LNCAP (cell line): ENCODE measurements around the gene ZBTB3.
A peak's percentile ranks its signal among the peaks of the same experiment; 100 is the strongest.

Experiments used
- TF ChIP-seq, protein P1 (sequence below): fragments of 450-650 bp; IDR thresholded peaks from 2 replicates; pipeline ENCODE4 v1.5.1; 2017; ENCODE audit warnings: mild to moderate bottlenecking

Gene ZBTB3

GRCh38 chr11:62789576-62789975 is 35.6 kb upstream of the ZBTB3 start:
- TF ChIP-seq, protein P1, sequence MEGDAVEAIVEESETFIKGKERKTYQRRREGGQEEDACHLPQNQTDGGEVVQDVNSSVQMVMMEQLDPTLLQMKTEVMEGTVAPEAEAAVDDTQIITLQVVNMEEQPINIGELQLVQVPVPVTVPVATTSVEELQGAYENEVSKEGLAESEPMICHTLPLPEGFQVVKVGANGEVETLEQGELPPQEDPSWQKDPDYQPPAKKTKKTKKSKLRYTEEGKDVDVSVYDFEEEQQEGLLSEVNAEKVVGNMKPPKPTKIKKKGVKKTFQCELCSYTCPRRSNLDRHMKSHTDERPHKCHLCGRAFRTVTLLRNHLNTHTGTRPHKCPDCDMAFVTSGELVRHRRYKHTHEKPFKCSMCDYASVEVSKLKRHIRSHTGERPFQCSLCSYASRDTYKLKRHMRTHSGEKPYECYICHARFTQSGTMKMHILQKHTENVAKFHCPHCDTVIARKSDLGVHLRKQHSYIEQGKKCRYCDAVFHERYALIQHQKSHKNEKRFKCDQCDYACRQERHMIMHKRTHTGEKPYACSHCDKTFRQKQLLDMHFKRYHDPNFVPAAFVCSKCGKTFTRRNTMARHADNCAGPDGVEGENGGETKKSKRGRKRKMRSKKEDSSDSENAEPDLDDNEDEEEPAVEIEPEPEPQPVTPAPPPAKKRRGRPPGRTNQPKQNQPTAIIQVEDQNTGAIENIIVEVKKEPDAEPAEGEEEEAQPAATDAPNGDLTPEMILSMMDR = no peak

- TF ChIP-seq, protein P1 = no peak
These were observed 35.0 kb upstream of the ZBTB3 start for GRCh38 chr11:62788991-62789390.

DNA sequence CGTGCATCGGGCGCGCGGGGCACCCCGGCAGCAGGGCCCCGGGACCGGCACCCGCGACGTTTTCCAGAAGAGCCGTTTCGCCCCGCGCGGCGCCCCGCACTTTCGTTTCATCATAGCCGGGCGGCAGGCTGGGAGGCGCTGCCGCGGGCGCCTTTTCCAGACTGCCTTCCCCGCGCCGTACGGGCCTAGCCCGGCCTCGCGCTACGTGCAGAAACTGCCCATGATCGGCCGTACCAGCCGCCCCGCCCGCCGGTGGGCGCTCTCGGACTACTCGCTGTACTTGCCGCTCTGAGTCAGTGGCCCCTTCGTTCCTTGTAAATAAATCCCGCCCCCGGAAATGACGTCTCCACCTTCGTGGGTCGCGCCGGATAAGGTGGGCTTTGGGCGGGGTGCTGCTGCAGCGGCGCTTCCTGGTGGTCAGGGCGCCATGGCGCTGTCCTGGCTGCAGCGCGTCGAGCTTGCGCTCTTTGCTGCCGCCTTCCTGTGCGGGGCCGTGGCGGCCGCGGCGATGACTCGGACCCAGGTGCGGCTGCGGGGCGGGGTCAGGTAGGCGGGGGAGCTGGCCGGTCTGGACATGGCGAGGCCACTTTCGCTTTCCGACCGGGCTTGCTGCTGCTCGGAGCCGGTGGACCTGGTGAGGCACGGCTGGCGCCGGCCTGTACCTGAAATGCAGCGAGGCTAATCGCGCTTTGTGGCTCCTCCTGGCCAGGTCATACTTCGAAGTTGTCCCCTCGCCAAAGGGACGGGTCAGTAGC is 33.2 kb upstream of the ZBTB3 start, which contains the start of gene TMEM179B:
TMEM179B (plus strand) TSS at position 398 of the 755 bp plus-strand sequence; CDS start at position 428, 30 bp downstream.
- TF ChIP-seq, protein P1 = no peak

DNA sequence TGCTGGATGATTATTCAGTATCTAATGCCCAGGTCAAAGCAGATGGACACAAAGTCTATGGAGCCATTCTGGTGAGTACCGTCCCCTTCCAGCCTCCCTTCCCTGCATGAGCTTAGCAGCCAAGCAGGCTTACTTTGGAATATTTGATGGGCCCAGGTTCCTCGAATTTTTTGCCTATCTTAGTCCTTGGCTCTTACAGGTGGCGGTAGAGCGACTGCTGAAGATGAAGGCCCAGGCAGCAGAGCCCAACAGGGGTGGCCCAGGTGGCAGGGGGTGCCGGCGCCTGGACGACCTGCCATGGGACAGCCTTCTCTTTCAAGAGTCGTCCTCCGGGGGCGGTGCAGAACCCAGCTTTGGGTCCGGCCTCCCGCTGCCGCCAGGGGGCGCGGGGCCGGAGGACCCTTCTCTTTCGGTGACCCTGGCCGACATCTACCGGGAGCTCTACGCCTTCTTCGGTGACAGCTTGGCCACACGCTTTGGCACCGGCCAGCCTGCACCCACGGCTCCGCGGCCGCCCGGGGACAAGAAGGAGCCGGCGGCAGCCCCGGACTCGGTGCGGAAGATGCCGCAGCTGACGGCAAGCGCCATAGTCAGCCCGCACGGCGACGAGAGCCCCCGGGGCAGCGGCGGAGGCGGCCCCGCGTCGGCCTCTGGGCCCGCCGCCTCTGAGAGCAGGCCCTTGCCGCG is 32.5 kb upstream of the ZBTB3 start:
- TF ChIP-seq, protein P1 = peak; percentile 95

- TF ChIP-seq, protein P1 = no peak
These were observed 28.8 kb upstream of the ZBTB3 start for GRCh38 chr11:62782753-62783152.

DNA sequence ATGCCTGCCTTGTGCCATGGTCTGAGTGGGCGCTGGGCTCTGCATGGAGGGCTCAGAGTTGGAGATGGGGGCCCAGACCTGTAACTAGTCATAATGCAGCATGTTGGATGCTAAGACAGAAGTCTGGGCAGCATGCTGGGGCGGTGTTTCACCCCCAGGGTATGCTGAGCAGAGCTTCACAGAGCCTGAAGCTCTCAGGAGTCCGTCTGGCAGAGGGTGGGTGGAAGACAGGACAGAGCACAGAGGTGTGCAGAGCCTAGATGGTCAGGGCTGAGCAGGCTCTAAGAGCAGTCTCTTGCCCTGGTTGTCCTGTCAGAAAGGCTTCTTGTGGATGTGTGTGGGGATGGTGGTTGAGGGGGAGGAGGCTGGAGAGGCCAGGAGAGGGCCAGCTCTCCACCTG is 24.5 kb upstream of the ZBTB3 start:
- TF ChIP-seq, protein P1 = no peak

DNA sequence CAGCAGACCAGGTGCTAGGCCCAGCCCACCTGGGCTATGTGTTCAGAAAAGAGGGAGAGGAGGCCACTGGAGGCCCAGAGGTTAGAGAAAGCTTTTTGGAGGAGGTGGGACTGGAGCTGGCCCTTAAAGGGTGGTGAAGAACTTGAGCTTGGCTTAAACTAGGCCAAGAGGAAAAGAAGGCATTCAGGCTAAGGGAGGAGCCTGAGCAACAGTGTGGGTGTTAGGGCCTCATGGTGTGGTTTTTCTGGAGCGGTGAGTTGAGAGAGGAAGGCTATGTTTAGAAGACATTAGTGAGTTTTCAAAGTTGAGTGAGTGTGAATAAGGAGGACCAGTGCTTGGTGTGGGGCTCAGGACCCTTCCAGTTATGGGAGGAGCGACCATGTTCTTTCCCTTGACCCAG is 23.4 kb upstream of the ZBTB3 start:
- TF ChIP-seq, protein P1 = no peak
